ENCODE results near the gene PRKG1.

DNA sequence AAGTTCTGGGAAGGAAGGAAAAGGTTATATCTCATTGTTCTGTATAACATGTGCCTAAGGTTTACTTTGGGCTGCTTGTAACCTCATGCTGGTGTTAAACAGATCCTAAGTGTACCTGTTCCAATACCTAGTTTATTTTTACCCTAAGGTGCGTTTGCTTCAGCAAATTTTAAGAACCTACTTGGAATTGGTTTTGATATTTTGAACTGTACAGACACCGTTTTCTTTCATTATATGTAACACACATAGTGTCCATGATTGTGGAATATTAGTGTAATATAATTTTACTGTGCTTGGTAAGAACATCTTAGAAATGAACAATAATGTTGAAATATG is 954.2 kb downstream of the PRKG1 start:
- TF ChIP-seq, protein P1, sequence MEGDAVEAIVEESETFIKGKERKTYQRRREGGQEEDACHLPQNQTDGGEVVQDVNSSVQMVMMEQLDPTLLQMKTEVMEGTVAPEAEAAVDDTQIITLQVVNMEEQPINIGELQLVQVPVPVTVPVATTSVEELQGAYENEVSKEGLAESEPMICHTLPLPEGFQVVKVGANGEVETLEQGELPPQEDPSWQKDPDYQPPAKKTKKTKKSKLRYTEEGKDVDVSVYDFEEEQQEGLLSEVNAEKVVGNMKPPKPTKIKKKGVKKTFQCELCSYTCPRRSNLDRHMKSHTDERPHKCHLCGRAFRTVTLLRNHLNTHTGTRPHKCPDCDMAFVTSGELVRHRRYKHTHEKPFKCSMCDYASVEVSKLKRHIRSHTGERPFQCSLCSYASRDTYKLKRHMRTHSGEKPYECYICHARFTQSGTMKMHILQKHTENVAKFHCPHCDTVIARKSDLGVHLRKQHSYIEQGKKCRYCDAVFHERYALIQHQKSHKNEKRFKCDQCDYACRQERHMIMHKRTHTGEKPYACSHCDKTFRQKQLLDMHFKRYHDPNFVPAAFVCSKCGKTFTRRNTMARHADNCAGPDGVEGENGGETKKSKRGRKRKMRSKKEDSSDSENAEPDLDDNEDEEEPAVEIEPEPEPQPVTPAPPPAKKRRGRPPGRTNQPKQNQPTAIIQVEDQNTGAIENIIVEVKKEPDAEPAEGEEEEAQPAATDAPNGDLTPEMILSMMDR (conservative IDR thresholded peaks at IDR 0.05; ENCODE audit: low read length), result no peak
- TF ChIP-seq EZH2phosphoT487 (IDR thresholded peaks at IDR 0.05; ENCODE audit: borderline replicate concordance), result no peak

Measured in Loucy (cell line).